Aorta (tissue), 5 donors: Measurements from ENCODE around the gene SRSF2. TPM values are rescaled to one million over a fixed set of nuclear protein-coding genes. Genes with fewer than 3 reads are reported as not detected.
A peak's percentile ranks its signal among the peaks of the same experiment; 100 is the strongest.

Experiments
- ATAC-seq: fragments of 200-7000 bp; cut with Tn5 transposase; one replicate; pipeline ENCODE4 v1.9.1; 2022; ENCODE audit warnings: moderate library complexity; ENCODE audit not compliant: low FRiP score
- DNase-seq, 2 donors: peaks; one replicate each; pipeline ENCODE4 v3.0.0-alpha.2; 2020
- H3K27ac ChIP-seq, 2 donors: one replicate each; pipeline ENCODE4 v1.5.1; 2013; ENCODE audit warnings: low read length in 2 of 2, mild to moderate bottlenecking in 2 of 2, moderate library complexity in 2 of 2, control low read depth in 1 of 2, inconsistent platforms in 1 of 2, low read depth in 1 of 2
- H3K27me3 ChIP-seq, 2 donors: one replicate each; pipeline ENCODE4 v1.6.1; 2013; ENCODE audit warnings: control low read depth in 1 of 2, low read length in 1 of 2, mild to moderate bottlenecking in 1 of 2, moderate library complexity in 1 of 2; ENCODE audit not compliant: insufficient read depth in 2 of 2, control insufficient read depth in 1 of 2
- H3K36me3 ChIP-seq, 2 donors: one replicate each; pipeline ENCODE4 v1.6.1; 2013; ENCODE audit warnings: control low read depth in 1 of 2, low read length in 1 of 2, mild to moderate bottlenecking in 1 of 2; ENCODE audit not compliant: insufficient read depth in 2 of 2, control insufficient read depth in 1 of 2
- H3K4me1 ChIP-seq, 2 donors: one replicate each; pipeline ENCODE4 v1.6.1; 2013; ENCODE audit warnings: low read length in 2 of 2, control low read depth in 1 of 2, mild to moderate bottlenecking in 1 of 2, moderate library complexity in 1 of 2; ENCODE audit not compliant: insufficient read depth in 2 of 2, control insufficient read depth in 1 of 2
- H3K4me3 ChIP-seq, 2 donors: one replicate each; pipeline ENCODE4 v1.5.1; 2013; ENCODE audit warnings: low read length in 2 of 2, control low read depth in 1 of 2, mild to moderate bottlenecking in 1 of 2
- H3K9me3 ChIP-seq: one replicate; pipeline ENCODE4 v1.6.1; 2013; ENCODE audit warnings: mild to moderate bottlenecking, low read length; ENCODE audit not compliant: control insufficient read depth
- WGBS, 2 donors: extraction: QIAGEN DNeasy Blood & Tissue Kit; methylation state at CpG; one replicate each; pipeline ENCODE4 v1.1.7; 2013; 5-methylcytosine and 5-hydroxymethylcytosine counted together
- intact Hi-C, 2 donors: fragments of 100-400 bp; cut with DNase I; formaldehyde crosslinking; loops; one replicate each; pipeline versions ENCODE4 v1.14.2 to v1.15.0; 2022
- polyA plus RNA-seq, 2 donors: library from polyadenylated mRNA; stranded (reverse); fragments of 200-250 nt; gene quantifications; one replicate each; pipeline ENCODE4 v1.2.3, GENCODE V29; 2013
- total RNA-seq, 2 donors: library from RNA; stranded (reverse); fragmentation: NEBNext Ultra II Directional; extraction: Animal tissue kit (Norgen Biotek cat#: 25700); gene quantifications; one replicate each; pipeline ENCODE4 v1.2.1, GENCODE V29; 2021
- donor health status: healthy with polysubstance abuse.
- donor health status: Bipolar disorder and iron deficiency.
- donor health status: DM: no; HTN: no; CAD: no.
- donor health status: DM: no; HTN: no; CAD: no.
- donor health status: DM: yes; HTN: yes; CAD: no.

Gene SRSF2
- total and polyA plus RNA-seq, 4 donors = 64.4 to 152 (median 134) TPM

GRCh38 chr17:76696763-76697701 is 40.1 kb downstream of the SRSF2 start:
- intact Hi-C loops = no loop called here
- Histone ChIP-seq H3K4me1 (peaks cover 2 to 7% of the 10 kb centered on the region in 2 donors), H3K27me3 (no peaks in the 10 kb centered on the region), H3K36me3 (no peaks in the 10 kb centered on the region), H3K9me3 (no peaks in the 10 kb centered on the region), H3K27ac (peak overlapping the region; percentile 18 to 54), H3K4me3 (no peak overlapping the region)
- no peak for ATAC-seq
- WGBS, 2 donors = 70 to 72% methylated on average over 25 of the region's 25 CpGs
- DNase-seq = peak; percentile 43 to 60

GRCh38 chr17:76695059-76695831 is 41.9 kb downstream of the SRSF2 start:
- peaks cover 2 to 7% of the 10 kb centered on the region in 2 donors for H3K4me1 ChIP-seq
- no peak overlapping the region for H3K4me3 ChIP-seq
- no peaks in the 10 kb centered on the region for H3K36me3 ChIP-seq
- peak; percentile 41 to 52 for DNase-seq
- no peaks in the 10 kb centered on the region for H3K27me3 ChIP-seq
- no peak for ATAC-seq
- H3K27ac ChIP-seq = peak overlapping the region in 1 of 2 donors; percentile 20
- no peaks in the 10 kb centered on the region for H3K9me3 ChIP-seq
- intact Hi-C loops = no loop called here
- WGBS, 2 donors = 43 to 69% methylated on average over 16 of the region's 16 CpGs

GRCh38 chr17:76691379-76692191 is 45.5 kb downstream of the SRSF2 start:
- DNase-seq (peak; percentile 14 to 49), ATAC-seq (no peak)
- no peaks in the 10 kb centered on the region for H3K4me1 ChIP-seq
- H3K27ac ChIP-seq = no peak overlapping the region
- H3K36me3 ChIP-seq = no peaks in the 10 kb centered on the region
- 71 to 85% methylated on average over 14 of the region's 14 CpGs for WGBS, 2 donors
- no peaks in the 10 kb centered on the region for H3K27me3 ChIP-seq
- no peak overlapping the region for H3K4me3 ChIP-seq
- H3K9me3 ChIP-seq = no peaks in the 10 kb centered on the region
- intact Hi-C loops = no loop called here

GRCh38 chr17:76690596-76691280 is 46.4 kb downstream of the SRSF2 start:
- Histone ChIP-seq H3K4me3 (no peak overlapping the region), H3K27ac (no peak overlapping the region), H3K36me3 (no peaks in the 10 kb centered on the region), H3K9me3 (no peaks in the 10 kb centered on the region), H3K4me1 (no peaks in the 10 kb centered on the region), H3K27me3 (no peaks in the 10 kb centered on the region)
- ATAC-seq (no peak), DNase-seq (peak; percentile 17 to 25)
- WGBS, 2 donors = 83 to 84% methylated on average over 13 of the region's 13 CpGs
- intact Hi-C loops = no loop called here

GRCh38 chr17:76689859-76690258 is 47.3 kb downstream of the SRSF2 start:
- 88 to 93% methylated on average over 11 of the region's 11 CpGs for WGBS, 2 donors
- no peaks in the 10 kb centered on the region for H3K27me3 ChIP-seq
- no peaks in the 10 kb centered on the region for H3K9me3 ChIP-seq
- ATAC-seq = no peak
- H3K36me3 ChIP-seq = no peaks in the 10 kb centered on the region
- no peak overlapping the region for H3K27ac ChIP-seq
- H3K4me1 ChIP-seq = no peaks in the 10 kb centered on the region
- no peak for DNase-seq
- intact Hi-C loops = loop anchor here in 1 of 2 donors (2.0 kb wide), 1 partner anchor 25 kb away; no protein-coding TSS in a partner anchor
- no peak overlapping the region for H3K4me3 ChIP-seq

GRCh38 chr17:76688165-76688622 is 48.9 kb downstream of the SRSF2 start:
- H3K4me1 ChIP-seq = no peaks in the 10 kb centered on the region

GRCh38 chr17:76687298-76688164 is 49.6 kb downstream of the SRSF2 start:
- Histone ChIP-seq H3K4me1 (no peaks in the 10 kb centered on the region), H3K36me3 (no peaks in the 10 kb centered on the region), H3K27ac (peak overlapping the region; percentile 56 to 62), H3K9me3 (no peaks in the 10 kb centered on the region), H3K4me3 (no peak overlapping the region), H3K27me3 (no peaks in the 10 kb centered on the region)
- intact Hi-C loops = loop anchor here in 1 of 2 donors (2.0 kb wide), 1 partner anchor 27 kb away; no protein-coding TSS in a partner anchor
- DNase-seq (peak; percentile 83 to 84), ATAC-seq (peak; percentile 81)
- WGBS, 2 donors = 22 to 23% methylated on average over 25 to 26 of the region's 26 CpGs

More at GRCh38 chr17:76688165-76688622, 48.9 kb downstream of the SRSF2 start:
- intact Hi-C loops = loop anchor here in 1 of 2 donors (2.0 kb wide), 1 partner anchor 27 kb away; no protein-coding TSS in a partner anchor
- WGBS, 2 donors = 18 to 40% methylated on average over 11 of the region's 11 CpGs
- Histone ChIP-seq H3K36me3 (no peaks in the 10 kb centered on the region), H3K9me3 (no peaks in the 10 kb centered on the region), H3K27ac (peak overlapping the region; percentile 56 to 62), H3K27me3 (no peaks in the 10 kb centered on the region), H3K4me3 (no peak overlapping the region)
- DNase-seq (peak in 1 of 2 donors; percentile 73), ATAC-seq (peak; percentile 37)
